ENCODE data around the gene CACNA1A. TPM values are rescaled to one million over a fixed set of nuclear protein-coding genes. Genes with fewer than 3 reads are reported as not detected.

Gene CACNA1A
- total RNA-seq, 1 donor from 2014 or later, result 16.5 TPM

GRCh38 chr19:13343514-13343913 lies 162.8 kb downstream of the CACNA1A start:
- no peaks in the 10 kb centered on the region for H3K36me3 Mint-ChIP-seq
- no peaks in the 10 kb centered on the region for H3K9me3 Mint-ChIP-seq

GRCh38 chr19:13342672-13343071 lies 163.6 kb downstream of the CACNA1A start:
- no peaks in the 10 kb centered on the region for H3F3A ChIP-seq (ENCODE audit: low read depth)
- H3K27me3 ChIP-seq, result no peaks in the 10 kb centered on the region
- Mint-ChIP-seq H3K27me3 (ENCODE audit: insufficient read depth, low read depth) (peaks cover 6% of the 10 kb centered on the region), H3K4me1 (no peaks in the 10 kb centered on the region), H3K4me3 (no peak overlapping the region), H3K36me3 (no peaks in the 10 kb centered on the region), H3K27ac (no peak overlapping the region), H3K9me3 (no peaks in the 10 kb centered on the region)
- H3K9ac ChIP-seq, result no peak overlapping the region
- H3K27ac ChIP-seq, result no peak overlapping the region
- DNase-seq (ENCODE audit: low spot score), result no peak
- no peaks in the 10 kb centered on the region for H3K4me1 ChIP-seq
- H3K36me3 ChIP-seq, result no peaks in the 10 kb centered on the region
- no peak overlapping the region for H3K4me2 ChIP-seq
- H4K20me1 ChIP-seq (ENCODE audit: low read depth), result no peaks in the 10 kb centered on the region
- H3K4me3 ChIP-seq, result no peak overlapping the region
- no peak for TF ChIP-seq EZH2phosphoT487 (IDR thresholded peaks at IDR 0.05)
- no peak for TF ChIP-seq CTCF (IDR thresholded peaks at IDR 0.05)
- TF ChIP-seq EZH2 (IDR thresholded peaks at IDR 0.05), result no peak
- H2AFZ ChIP-seq (replicated peaks), result no peak overlapping the region
- H3K9me3 ChIP-seq (ENCODE audit: low read depth), result no peaks in the 10 kb centered on the region
- H3K79me2 ChIP-seq (ENCODE audit: low read depth), result no peaks in the 10 kb centered on the region

More at GRCh38 chr19:13343514-13343913, 162.8 kb downstream of the CACNA1A start:
- H3F3A ChIP-seq (ENCODE audit: low read depth), result no peaks in the 10 kb centered on the region
- H3K4me1 ChIP-seq, result no peaks in the 10 kb centered on the region
- H3K9me3 ChIP-seq (ENCODE audit: low read depth), result no peaks in the 10 kb centered on the region
- H3K4me2 ChIP-seq, result no peak overlapping the region
- no peak for DNase-seq (ENCODE audit: low spot score)
- no peaks in the 10 kb centered on the region for H3K27me3 ChIP-seq
- H3K79me2 ChIP-seq (ENCODE audit: low read depth), result no peaks in the 10 kb centered on the region
- no peak for TF ChIP-seq EZH2 (IDR thresholded peaks at IDR 0.05)
- no peak for TF ChIP-seq EZH2phosphoT487 (IDR thresholded peaks at IDR 0.05)
- TF ChIP-seq CTCF (IDR thresholded peaks at IDR 0.05), result no peak
- H3K36me3 ChIP-seq, result no peaks in the 10 kb centered on the region
- Mint-ChIP-seq H3K4me1 (no peaks in the 10 kb centered on the region), H3K4me3 (no peak overlapping the region), H3K27ac (no peak overlapping the region), H3K27me3 (ENCODE audit: insufficient read depth, low read depth) (peaks cover 6% of the 10 kb centered on the region)
- no peaks in the 10 kb centered on the region for H4K20me1 ChIP-seq (ENCODE audit: low read depth)
- no peak overlapping the region for H2AFZ ChIP-seq (replicated peaks)
- H3K27ac ChIP-seq, result no peak overlapping the region
- no peak overlapping the region for H3K4me3 ChIP-seq
- H3K9ac ChIP-seq, result no peak overlapping the region

- Histone ChIP-seq H3K9me3 (ENCODE audit: low read depth) (peaks cover 8% of the 10 kb centered on the region), H4K20me1 (ENCODE audit: low read depth) (no peaks in the 10 kb centered on the region), H3K4me2 (no peak overlapping the region), H3F3A (ENCODE audit: low read depth) (no peaks in the 10 kb centered on the region), H3K27me3 (no peaks in the 10 kb centered on the region), H3K27ac (no peak overlapping the region), H3K36me3 (no peaks in the 10 kb centered on the region), H2AFZ (replicated peaks) (no peak overlapping the region), H3K79me2 (ENCODE audit: low read depth) (no peaks in the 10 kb centered on the region), H3K4me3 (no peak overlapping the region), H3K4me1 (no peaks in the 10 kb centered on the region), H3K9ac (no peak overlapping the region)
- H3K4me3 Mint-ChIP-seq, result no peak overlapping the region
- H3K4me1 Mint-ChIP-seq, result peaks cover 2% of the 10 kb centered on the region
- no peaks in the 10 kb centered on the region for H3K36me3 Mint-ChIP-seq
- no peak for TF ChIP-seq EZH2phosphoT487 (IDR thresholded peaks at IDR 0.05)
- no peak for TF ChIP-seq EZH2 (IDR thresholded peaks at IDR 0.05)
- no peak for TF ChIP-seq CTCF (IDR thresholded peaks at IDR 0.05)
- H3K27me3 Mint-ChIP-seq (ENCODE audit: insufficient read depth, low read depth), result peaks cover 2% of the 10 kb centered on the region
- H3K27ac Mint-ChIP-seq, result no peak overlapping the region
- no peaks in the 10 kb centered on the region for H3K9me3 Mint-ChIP-seq
- DNase-seq (ENCODE audit: low spot score), result no peak
These were observed 166.4 kb downstream of the CACNA1A start for GRCh38 chr19:13339869-13340268.

All from neural progenitor cell (in vitro differentiated cells).